Hippocampal formation (tissue), 2 donors: Measurements from ENCODE around the gene TCP11L2.
"Not testable (repeated sequence)": the region's sequence is repeated elsewhere in the genome, so short reads cannot be mapped to it uniquely, and the experiment has no call there.

Source experiments
- DNase-seq, 2 donors: peaks; one replicate each; lab custom pipeline; 2025; lab: John Stamatoyannopoulos, UW

Gene TCP11L2

DNA sequence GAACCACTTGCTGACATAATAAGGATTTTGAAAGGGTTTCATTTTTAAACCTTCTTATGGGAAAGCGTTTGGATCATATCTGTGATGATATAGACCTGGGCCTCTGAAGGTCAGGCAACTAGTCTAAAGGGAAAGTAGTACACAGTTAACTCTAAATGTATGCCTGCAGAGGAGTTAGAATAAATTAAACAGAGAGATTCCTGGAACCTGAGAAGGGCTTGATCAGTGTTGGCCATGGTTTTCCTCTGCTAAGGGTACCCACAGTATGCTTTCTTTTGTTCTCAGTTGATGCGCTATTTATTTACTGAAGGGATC is 40.6 kb downstream of the TCP11L2 start:
- DNase-seq = no peak

DNA sequence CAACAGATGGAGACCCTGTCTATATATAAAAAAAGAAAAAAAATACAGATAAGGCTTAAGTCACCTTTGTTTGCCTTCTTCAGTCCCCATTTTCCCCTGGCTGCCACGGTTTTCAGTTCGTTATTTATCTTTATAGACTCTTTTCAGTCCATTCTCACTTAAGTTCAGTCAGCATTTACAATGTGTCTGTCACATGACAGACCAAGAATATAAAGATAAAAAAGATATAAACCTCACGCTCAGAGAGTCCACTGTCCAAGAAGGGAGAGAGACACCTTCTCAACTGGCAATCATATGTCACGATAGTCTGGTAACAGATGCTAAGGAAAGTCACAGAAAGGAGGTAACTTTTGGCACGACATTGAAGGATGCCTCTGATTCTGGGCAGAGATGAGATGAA is 41.6 kb downstream of the TCP11L2 start:
- no peak for DNase-seq

- peak; percentile 37 to 62 for DNase-seq
Measured at GRCh38 chr12:106345746-106346145, 43.2 kb downstream of the TCP11L2 start.

DNA sequence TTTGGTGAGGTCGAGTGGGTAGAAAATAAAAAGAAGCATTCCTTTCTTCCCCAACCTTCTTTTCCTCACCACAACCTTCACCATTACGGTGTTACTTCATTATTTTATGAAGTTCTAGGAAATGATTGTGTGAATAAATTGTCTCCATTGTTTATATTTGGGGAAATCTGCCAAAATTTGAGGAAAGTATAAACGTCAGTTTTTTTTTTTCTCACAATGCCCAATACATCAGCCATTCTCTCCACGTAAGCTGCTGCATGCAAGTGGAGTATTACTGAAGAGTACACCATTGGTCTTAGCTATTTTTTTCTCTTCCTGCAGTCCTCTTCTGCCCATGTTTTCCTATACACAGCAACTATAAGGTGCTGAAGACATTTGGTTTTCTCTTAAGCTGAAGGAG is 45.9 kb downstream of the TCP11L2 start:
- DNase-seq = no peak

DNA sequence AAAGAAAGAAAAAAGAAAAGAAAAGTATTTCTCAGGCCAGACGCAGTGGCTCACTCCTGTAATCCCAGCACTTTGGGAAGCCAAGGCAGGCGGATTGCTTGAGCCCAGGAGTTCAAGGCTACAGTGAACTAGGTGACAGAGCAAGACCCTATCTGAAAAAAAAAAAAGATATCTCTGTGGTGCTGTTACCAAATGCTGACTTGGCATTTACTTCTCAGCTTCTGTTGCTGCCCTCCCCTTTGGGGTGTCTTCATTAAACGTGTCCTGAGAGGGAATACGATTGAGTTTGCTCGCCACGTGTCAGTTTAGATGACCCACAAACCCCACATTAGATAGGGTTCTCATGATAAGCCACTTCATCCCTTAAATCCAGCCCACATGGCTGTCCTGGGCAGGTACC is 50.6 kb downstream of the TCP11L2 start:
- no peak for DNase-seq

DNA sequence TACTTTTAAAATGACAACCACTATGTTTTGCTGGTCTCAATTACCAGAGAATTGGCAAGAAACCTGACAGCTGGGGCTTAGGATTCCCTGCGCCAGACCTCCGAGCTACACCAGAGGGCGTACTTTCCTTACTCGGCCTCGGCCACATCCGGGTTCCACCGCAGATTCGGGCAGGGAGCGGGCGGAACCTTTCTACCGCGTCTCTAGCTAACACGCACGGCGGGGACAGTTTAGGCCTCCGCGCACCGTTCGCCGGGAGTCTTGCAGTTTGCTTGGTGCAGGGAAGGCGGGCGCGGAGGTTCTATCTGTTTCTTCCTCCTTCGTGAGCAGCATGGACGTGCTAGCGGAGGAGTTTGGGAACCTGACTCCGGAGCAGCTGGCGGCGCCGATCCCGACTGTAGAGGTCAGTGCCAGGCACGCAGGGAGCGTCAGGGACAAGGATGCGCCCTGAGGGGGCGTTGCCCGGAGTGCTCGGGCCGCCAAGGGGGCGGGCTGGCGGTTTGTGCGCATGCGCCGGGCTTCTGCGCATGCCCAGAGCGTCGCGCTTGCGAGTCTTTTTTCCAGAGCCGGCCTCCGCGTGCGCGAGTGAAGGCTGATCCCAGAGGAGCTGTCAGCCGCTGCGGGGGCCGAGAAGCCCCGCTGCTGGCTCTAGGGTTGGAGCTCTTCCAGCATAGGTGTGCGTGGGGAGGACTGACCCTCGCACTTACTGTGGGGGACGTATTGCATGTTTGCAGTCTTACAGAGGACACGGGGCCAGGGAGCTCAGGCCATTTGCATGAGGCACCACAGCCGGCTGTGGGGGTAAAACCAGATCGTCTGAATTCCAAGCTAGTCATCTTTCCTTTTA is 55.2 kb downstream of the TCP11L2 start, which contains the start of gene POLR3B:
TSS of gene POLR3B (plus strand) at position 200 of the 847 bp plus-strand sequence. CDS start at position 332, 132 bp downstream.
- peak; percentile 96 to 98 for DNase-seq

- no peak for DNase-seq
Measured at GRCh38 chr12:106358396-106359241, 56.1 kb downstream of the TCP11L2 start.

- no peak for DNase-seq
Measured at GRCh38 chr12:106359646-106360399, 57.3 kb downstream of the TCP11L2 start.

DNA sequence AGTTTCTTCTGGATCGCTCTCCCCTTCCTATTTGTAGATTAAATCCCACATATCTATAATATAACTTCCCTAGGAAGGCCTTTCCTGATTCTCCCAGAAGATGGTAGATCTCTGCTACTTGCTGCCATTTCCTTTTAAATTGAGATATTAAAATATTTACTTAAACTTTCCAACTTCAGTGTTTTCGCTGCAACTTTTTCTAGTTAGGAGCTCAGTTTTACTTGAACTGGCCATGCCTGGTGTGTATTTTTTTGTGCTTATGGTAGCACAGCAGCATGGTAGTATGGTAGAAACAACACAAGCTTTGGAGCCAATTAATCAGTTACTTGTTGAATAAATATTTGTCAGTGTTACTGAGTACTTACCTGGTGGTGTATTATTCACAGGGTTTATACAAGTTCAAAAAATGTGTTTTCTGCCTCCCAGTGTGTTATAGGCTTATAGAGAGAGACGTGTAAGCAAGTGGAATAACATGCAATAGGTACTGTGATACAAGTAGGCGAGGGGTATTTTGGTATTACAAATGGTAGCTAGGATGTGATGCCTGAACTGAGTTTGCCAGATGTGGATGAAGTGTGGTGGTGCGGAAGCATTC is 58.0 kb downstream of the TCP11L2 start:
- no peak for DNase-seq

GRCh38 chr12:106362971-106363370 is 60.4 kb downstream of the TCP11L2 start:
- DNase-seq = no peak

DNA sequence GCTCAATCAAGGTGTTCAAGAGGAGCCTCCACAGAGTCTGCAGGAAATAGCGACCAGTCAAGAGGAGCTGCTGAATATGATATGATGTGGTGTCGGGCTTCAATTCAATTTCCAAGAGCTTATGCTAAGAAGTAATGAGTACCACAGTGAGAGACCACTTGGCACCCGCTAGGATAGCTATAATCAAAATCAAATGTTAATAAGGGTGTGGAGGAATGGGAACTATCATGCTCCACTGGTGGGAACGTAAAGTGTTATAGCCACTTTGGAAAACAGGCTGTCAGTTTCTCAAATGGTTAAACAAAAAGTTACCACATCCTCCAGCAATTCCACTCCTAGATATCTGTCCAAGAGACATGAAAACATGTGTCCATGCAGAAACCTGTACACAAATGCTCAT is 61.7 kb downstream of the TCP11L2 start:
- no peak for DNase-seq

DNA sequence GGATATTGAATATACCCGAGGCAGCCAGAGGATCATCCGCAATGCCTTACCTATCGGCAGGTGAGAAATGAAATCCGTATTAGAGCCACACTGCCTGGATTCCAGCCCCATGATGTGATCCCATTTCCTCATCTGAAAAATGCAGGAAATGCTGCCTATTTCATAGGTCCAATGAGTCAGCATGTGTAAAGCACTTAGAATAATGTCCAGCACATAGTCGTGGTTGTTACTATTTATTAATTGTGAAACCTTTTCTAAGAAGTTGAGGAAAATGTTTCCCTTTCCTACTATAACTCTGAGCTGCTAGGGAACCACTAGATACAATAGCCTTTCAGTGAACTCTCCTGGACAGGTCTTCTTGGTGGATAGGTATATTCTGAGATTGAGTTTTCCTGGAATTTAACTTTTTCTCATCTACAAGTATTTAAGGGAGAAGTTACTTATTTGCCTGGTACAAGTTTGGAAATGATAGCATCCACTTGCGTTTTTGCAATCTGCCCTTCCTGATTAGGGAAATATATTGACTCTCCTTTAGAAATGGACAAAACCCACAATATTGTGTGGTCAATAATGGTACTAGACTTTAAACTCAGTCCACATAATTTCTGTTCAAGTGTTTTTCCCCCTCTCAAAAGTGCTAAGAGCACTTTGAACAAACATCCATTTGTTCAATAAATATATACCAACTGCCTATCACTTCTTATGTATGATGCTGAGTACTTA is 67.3 kb downstream of the TCP11L2 start:
- no peak for DNase-seq

GRCh38 chr12:106378788-106379187 is 76.3 kb downstream of the TCP11L2 start:
- DNase-seq = no peak

- DNase-seq = no peak
Measured at GRCh38 chr12:106380954-106381353, 78.4 kb downstream of the TCP11L2 start.

DNA sequence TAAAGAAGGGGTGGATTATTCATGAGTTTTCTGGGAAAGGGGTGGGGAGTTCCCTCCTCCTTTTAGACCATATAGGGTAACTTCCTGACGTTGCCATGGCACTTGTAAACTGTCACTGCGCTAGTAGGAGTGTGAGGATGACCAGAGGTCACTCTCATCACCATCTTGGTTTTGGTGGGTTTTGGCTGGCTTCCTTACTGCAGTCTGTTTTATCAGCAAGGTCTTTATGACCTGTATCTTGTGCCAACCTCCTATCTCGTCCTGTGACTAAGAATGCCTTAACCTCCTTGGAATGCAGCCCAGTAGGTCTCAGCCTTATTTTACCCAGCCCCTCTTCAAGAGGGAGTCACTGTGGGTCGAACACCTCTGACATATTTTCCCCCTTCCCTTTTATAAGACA is 79.3 kb downstream of the TCP11L2 start:
- DNase-seq = not testable (repeated sequence)

- DNase-seq = no peak
Measured at GRCh38 chr12:106386813-106387535, 84.4 kb downstream of the TCP11L2 start.

GRCh38 chr12:106387848-106388377 is 85.4 kb downstream of the TCP11L2 start:
- no peak for DNase-seq

- DNase-seq = no peak
Measured at GRCh38 chr12:106389151-106389550, 86.6 kb downstream of the TCP11L2 start.

DNA sequence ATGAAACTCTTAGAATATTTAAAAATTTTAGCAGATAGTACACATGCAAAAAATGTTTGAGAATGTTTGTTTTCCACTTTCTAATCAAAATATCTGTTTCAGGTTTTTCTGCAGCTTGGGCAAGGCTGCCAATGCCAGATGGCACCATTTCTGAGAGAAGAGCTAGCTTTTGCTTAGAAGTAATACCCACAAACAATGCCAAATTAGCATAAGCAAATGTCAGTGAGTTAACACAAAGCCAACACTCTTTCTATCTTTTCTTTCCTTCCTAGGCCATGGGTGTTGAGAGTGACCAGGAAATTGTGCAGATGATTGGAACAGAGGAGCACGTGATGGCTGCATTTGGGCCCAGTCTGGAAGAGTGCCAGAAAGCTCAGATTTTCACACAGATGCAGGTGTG is 90.2 kb downstream of the TCP11L2 start:
- peak in 1 of 2 donors; percentile 14 for DNase-seq
